HG03039 (cell line): ENCODE results near the gene ANK3.

Experiments used
- ATAC-seq: cut with Tn5 transposase; IDR thresholded peaks from one replicate; pipeline ENCODE4 v1.9.1; 2021; ENCODE audit warnings: mild to moderate bottlenecking, moderate library complexity; ENCODE audit not compliant: unreplicated experiment

ANK3 gene

GRCh38 chr10:60348982-60349381 is 40.7 kb downstream of the ANK3 start:
- ATAC-seq = no peak

GRCh38 chr10:60347270-60347669 is 42.4 kb downstream of the ANK3 start:
- ATAC-seq = no peak

GRCh38 chr10:60346661-60347060 is 43.0 kb downstream of the ANK3 start:
- no peak for ATAC-seq

GRCh38 chr10:60343254-60343653 is 46.4 kb downstream of the ANK3 start:
- no peak for ATAC-seq

GRCh38 chr10:60341969-60342368 is 47.7 kb downstream of the ANK3 start:
- ATAC-seq = no peak

- no peak for ATAC-seq
Measured at GRCh38 chr10:60340973-60341372, 48.7 kb downstream of the ANK3 start.

- ATAC-seq = no peak
Measured at GRCh38 chr10:60339757-60340156, 49.9 kb downstream of the ANK3 start.

- no peak for ATAC-seq
Measured at GRCh38 chr10:60338786-60339185, 50.9 kb downstream of the ANK3 start.

GRCh38 chr10:60338002-60338564 is 51.6 kb downstream of the ANK3 start:
- no peak for ATAC-seq

- no peak for ATAC-seq
Measured at GRCh38 chr10:60336901-60337630, 52.6 kb downstream of the ANK3 start.

- no peak for ATAC-seq
Measured at GRCh38 chr10:60335708-60336107, 54.0 kb downstream of the ANK3 start.

- no peak for ATAC-seq
Measured at GRCh38 chr10:60334991-60335390, 54.7 kb downstream of the ANK3 start.

- ATAC-seq = no peak
Measured at GRCh38 chr10:60332371-60332770, 57.3 kb downstream of the ANK3 start.

GRCh38 chr10:60331886-60332285 is 57.8 kb downstream of the ANK3 start:
- ATAC-seq = no peak

- no peak for ATAC-seq
Measured at GRCh38 chr10:60323162-60323561, 66.5 kb downstream of the ANK3 start.

GRCh38 chr10:60320666-60321065 is 69.0 kb downstream of the ANK3 start:
- ATAC-seq = no peak

- ATAC-seq = no peak
Measured at GRCh38 chr10:60316029-60316428, 73.6 kb downstream of the ANK3 start.

GRCh38 chr10:60315311-60315710 is 74.4 kb downstream of the ANK3 start:
- no peak for ATAC-seq

- no peak for ATAC-seq
Measured at GRCh38 chr10:60314069-60314940, 75.4 kb downstream of the ANK3 start.

- ATAC-seq = no peak
Measured at GRCh38 chr10:60313589-60313952, 76.1 kb downstream of the ANK3 start.

- ATAC-seq = no peak
Measured at GRCh38 chr10:60312818-60313588, 76.7 kb downstream of the ANK3 start.
